HS-5 (cell line): Measurements from ENCODE around the gene GOLIM4.

Experiments
- DNase-seq: peaks from one replicate; pipeline ENCODE4 v3.0.0-alpha.2; 2012; ENCODE audit warnings: low read depth

GOLIM4 gene

GRCh38 chr3:168096210-168096652 is 507 bp upstream of the GOLIM4 start:
- DNase-seq = peak; percentile 78

- peak; percentile 57 for DNase-seq
These were observed 680 bp downstream of the GOLIM4 start for GRCh38 chr3:168094877-168095610.

- no peak for DNase-seq
These were observed 1.2 kb downstream of the GOLIM4 start for GRCh38 chr3:168094580-168094876.

- no peak for DNase-seq
These were observed 1.9 kb downstream of the GOLIM4 start for GRCh38 chr3:168093790-168094189.

GRCh38 chr3:168093229-168093628 is 2.5 kb downstream of the GOLIM4 start:
- no peak for DNase-seq

GRCh38 chr3:168091941-168092340 is 3.8 kb downstream of the GOLIM4 start:
- DNase-seq = no peak

- DNase-seq = no peak
These were observed 4.3 kb downstream of the GOLIM4 start for GRCh38 chr3:168091302-168091858.

GRCh38 chr3:168090306-168091085 is 5.2 kb downstream of the GOLIM4 start:
- DNase-seq = no peak

- no peak for DNase-seq
These were observed 6.4 kb downstream of the GOLIM4 start for GRCh38 chr3:168089179-168089771.

- no peak for DNase-seq
These were observed 7.5 kb downstream of the GOLIM4 start for GRCh38 chr3:168088106-168088720.

GRCh38 chr3:168087539-168087938 is 8.2 kb downstream of the GOLIM4 start:
- no peak for DNase-seq

GRCh38 chr3:168086541-168087260 is 9.0 kb downstream of the GOLIM4 start:
- DNase-seq = no peak

- DNase-seq = no peak
These were observed 10.1 kb downstream of the GOLIM4 start for GRCh38 chr3:168085491-168086119.

GRCh38 chr3:168083906-168084305 is 11.8 kb downstream of the GOLIM4 start:
- no peak for DNase-seq

- no peak for DNase-seq
These were observed 13.9 kb downstream of the GOLIM4 start for GRCh38 chr3:168081856-168082255.

- DNase-seq = no peak
These were observed 14.5 kb downstream of the GOLIM4 start for GRCh38 chr3:168081171-168081771.

- no peak for DNase-seq
These were observed 15.1 kb downstream of the GOLIM4 start for GRCh38 chr3:168080499-168081170.

GRCh38 chr3:168080022-168080421 is 15.7 kb downstream of the GOLIM4 start:
- DNase-seq = no peak

- DNase-seq = no peak
These were observed 18.6 kb downstream of the GOLIM4 start for GRCh38 chr3:168077091-168077490.
